ENCODE results near the gene SMIM7. TPM values are rescaled to one million over a fixed set of nuclear protein-coding genes. Genes with fewer than 3 reads are reported as not detected.

The SMIM7 gene
- total RNA-seq, 1 experiment from 2014 or later = 77.6 TPM

GRCh38 chr19:16596399-16596798, 63.5 kb downstream of the SMIM7 start:
- no peak overlapping the region for H2BK20ac ChIP-seq (ENCODE audit: low read depth, low read length, poor library complexity, severe bottlenecking)

More at GRCh38 chr19:16596399-16596798, 63.5 kb downstream of the SMIM7 start:
- Histone ChIP-seq H4K20me1 (ENCODE audit: control insufficient read depth, insufficient read depth, insufficient read length) (peaks cover 4% of the 10 kb centered on the region), H4K8ac (replicated peaks; ENCODE audit: insufficient read length, low read depth, low read length) (no peak overlapping the region), H3K27ac (ENCODE audit: insufficient read length, low read depth, low read length) (no peak overlapping the region), H3K14ac (ENCODE audit: insufficient read depth, low read length) (no peak overlapping the region; the same call in 1 of the 2 replicates), H2AFZ (ENCODE audit: low read length) (no peak overlapping the region), H3K4me1 (ENCODE audit: insufficient read depth, low read length) (peaks cover 7% of the 10 kb centered on the region; the same call in 1 of the 2 replicates), H3K79me1 (ENCODE audit: insufficient read depth, low read depth, low read length, poor library complexity, severe bottlenecking) (peaks cover 10% of the 10 kb centered on the region), H3K9me3 (ENCODE audit: control insufficient read depth, low read depth, low read length) (no peaks in the 10 kb centered on the region), H2BK120ac (ENCODE audit: low read depth, low read length, poor library complexity, severe bottlenecking) (no peak overlapping the region), H2AK5ac (ENCODE audit: insufficient read length, low read length) (no peak overlapping the region), H3K4me2 (ENCODE audit: insufficient read depth, insufficient read length, low read length) (no peak overlapping the region), H3K9ac (ENCODE audit: extremely low read depth, insufficient read length, low read length) (no peak overlapping the region), H3K27me3 (ENCODE audit: insufficient read depth, low read length) (no peaks in the 10 kb centered on the region), H2BK12ac (ENCODE audit: insufficient read length, low read depth, low read length) (no peak overlapping the region), H3T11ph (ENCODE audit: low read length) (no peak overlapping the region), H3K56ac (ENCODE audit: insufficient read length, low read depth, low read length) (no peak overlapping the region), H3K18ac (ENCODE audit: insufficient read length, low read depth, low read length) (no peak overlapping the region), H2BK5ac (ENCODE audit: insufficient read length, low read length) (no peak overlapping the region), H4K5ac (ENCODE audit: insufficient read length, low read depth, low read length) (peak overlapping the region; percentile 77), H3K23ac (ENCODE audit: insufficient read length, low read depth, low read length) (no peak overlapping the region), H2BK15ac (ENCODE audit: low read depth, low read length) (no peak overlapping the region), H3K79me2 (ENCODE audit: insufficient read depth, low read length) (peaks cover 23% of the 10 kb centered on the region; the same call in 1 of the 2 replicates), H4K91ac (ENCODE audit: insufficient read length, low read depth, low read length) (no peak overlapping the region), H3K23me2 (ENCODE audit: insufficient read length, low read depth, low read length, poor library complexity, severe bottlenecking) (no peaks in the 10 kb centered on the region), H3K4ac (ENCODE audit: low read depth, low read length) (no peak overlapping the region)
- no CpG with 5 or more reads among the region's 9 CpGs for WGBS (ENCODE audit: extremely low coverage, insufficient read length, low lambda C conversion rate)
- Mint-ChIP-seq H3K27me3 (ENCODE audit: low read depth) (no peaks in the 10 kb centered on the region), H3K4me3 (no peak overlapping the region), H3K4me1 (peaks cover 16 to 17% of the 10 kb centered on the region in 2 experiments), H3K27ac (no peak overlapping the region), H3K36me3 (ENCODE audit: insufficient read depth in 1 of 3, low read depth in 3 of 3) (peaks cover 0 to 4% (median 0%) of the 10 kb centered on the region in 3 experiments; a peak in 2 of 7 replicates), H3K9me3 (no peaks in the 10 kb centered on the region)
- TF ChIP-seq CTCF (conservative IDR thresholded peaks at IDR 0.05) = no peak
- DNase-seq = no peak

Other genes with a start within 250 kb of the SMIM7 start
- gene EPS15L1, start 188.2 kb downstream of the SMIM7 start, total RNA-seq (2021) = 31.8 and 33.3 TPM in 2 replicates
- 0.44 and 0.53 TPM in 2 replicates for gene CALR3, start 164.0 kb downstream of the SMIM7 start, total RNA-seq (2021)
- 5.7 and 6.4 TPM in 2 replicates for gene C19orf44, start 163.8 kb downstream of the SMIM7 start, total RNA-seq (2021)
- 92.2 and 101 TPM in 2 replicates for gene CHERP, start 117.7 kb downstream of the SMIM7 start, total RNA-seq (2021)
- gene SLC35E1, start 87.7 kb downstream of the SMIM7 start, total RNA-seq (2021) = 34.0 and 35.8 TPM in 2 replicates
- gene MED26, start 31.9 kb downstream of the SMIM7 start, total RNA-seq (2021) = 11.4 and 13.0 TPM in 2 replicates
- gene TMEM38A, start 995 bp upstream of the SMIM7 start, total RNA-seq (2021) = 7.4 and 8.3 TPM in 2 replicates
- not detected in 2 replicates for gene NWD1, start 59.7 kb upstream of the SMIM7 start, total RNA-seq (2021)
- 72.5 and 72.7 TPM in 2 replicates for gene SIN3B, start 169.3 kb upstream of the SMIM7 start, total RNA-seq (2021)
- gene F2RL3, start 228.9 kb upstream of the SMIM7 start, total RNA-seq (2021) = not detected in 2 replicates

Measured in H9 (cell line).